PC-9 (cell line): ENCODE results near the gene RRP15.

Experiments used
- CTCF ChIP-seq: fragments of 200-600 bp; sonication (generic); conservative IDR thresholded peaks from 2 replicates; pipeline ENCODE4 v1.6.1; 2017; ENCODE audit warnings: mixed run types, antibody characterized with exemption, mild to moderate bottlenecking, moderate library complexity
- EZH2 ChIP-seq: fragments of 200-600 bp; sonication (generic); IDR thresholded peaks from 2 replicates; pipeline ENCODE4 v1.8.0; 2017; ENCODE audit warnings: antibody characterized with exemption, low read depth

- TF ChIP-seq EZH2 = no peak
- no peak for TF ChIP-seq CTCF
These were observed 72.3 kb downstream of the RRP15 start for GRCh38 chr1:218357211-218357892.
